Neural progenitor cell (in vitro differentiated cells): ENCODE results near the gene DLG2.

ENCODE experiments used
- EZH2 ChIP-seq: fragments of 200-600 bp; sonication (generic); IDR thresholded peaks from 2 replicates; pipeline ENCODE4 v1.6.1; 2017; ENCODE audit warnings: antibody characterized with exemption, mild to moderate bottlenecking, moderate library complexity
- TF ChIP-seq, protein P1 (sequence below): fragments of 200-600 bp; sonication (generic); IDR thresholded peaks from 2 replicates; pipeline ENCODE4 v1.5.1; 2017; ENCODE audit warnings: antibody characterized with exemption, mild to moderate bottlenecking

- no peak for TF ChIP-seq EZH2
- TF ChIP-seq, protein P1, sequence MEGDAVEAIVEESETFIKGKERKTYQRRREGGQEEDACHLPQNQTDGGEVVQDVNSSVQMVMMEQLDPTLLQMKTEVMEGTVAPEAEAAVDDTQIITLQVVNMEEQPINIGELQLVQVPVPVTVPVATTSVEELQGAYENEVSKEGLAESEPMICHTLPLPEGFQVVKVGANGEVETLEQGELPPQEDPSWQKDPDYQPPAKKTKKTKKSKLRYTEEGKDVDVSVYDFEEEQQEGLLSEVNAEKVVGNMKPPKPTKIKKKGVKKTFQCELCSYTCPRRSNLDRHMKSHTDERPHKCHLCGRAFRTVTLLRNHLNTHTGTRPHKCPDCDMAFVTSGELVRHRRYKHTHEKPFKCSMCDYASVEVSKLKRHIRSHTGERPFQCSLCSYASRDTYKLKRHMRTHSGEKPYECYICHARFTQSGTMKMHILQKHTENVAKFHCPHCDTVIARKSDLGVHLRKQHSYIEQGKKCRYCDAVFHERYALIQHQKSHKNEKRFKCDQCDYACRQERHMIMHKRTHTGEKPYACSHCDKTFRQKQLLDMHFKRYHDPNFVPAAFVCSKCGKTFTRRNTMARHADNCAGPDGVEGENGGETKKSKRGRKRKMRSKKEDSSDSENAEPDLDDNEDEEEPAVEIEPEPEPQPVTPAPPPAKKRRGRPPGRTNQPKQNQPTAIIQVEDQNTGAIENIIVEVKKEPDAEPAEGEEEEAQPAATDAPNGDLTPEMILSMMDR, result no peak
Observed at GRCh38 chr11:84408946-84409411, 1218.2 kb downstream of the DLG2 start.
